Endothelial cell (in vitro differentiated cells): Measurements from ENCODE around the gene HAPLN2. TPM values are rescaled to one million over a fixed set of nuclear protein-coding genes. Genes with fewer than 3 reads are reported as not detected.
"Not testable (repeated sequence)": the region's sequence is repeated elsewhere in the genome, so short reads cannot be mapped to it uniquely, and the experiment has no call there.

ENCODE experiments used
- DNase-seq: peaks from one replicate; pipeline ENCODE4 v3.0.0; 2021; ENCODE audit warnings: low spot score
- H3K27ac Mint-ChIP-seq: one replicate; pipeline ENCODE4 v1.8.0; 2021; ENCODE audit warnings: mixed read lengths, inconsistent platforms; ENCODE audit not compliant: unreplicated experiment
- H3K27me3 Mint-ChIP-seq: one replicate; pipeline ENCODE4 v1.8.0; 2021; ENCODE audit warnings: mild to moderate bottlenecking, moderate library complexity, mixed read lengths, inconsistent platforms; ENCODE audit not compliant: unreplicated experiment
- H3K36me3 Mint-ChIP-seq: one replicate; pipeline ENCODE4 v1.8.0; 2021; ENCODE audit warnings: mild to moderate bottlenecking, low read depth, mixed read lengths, inconsistent platforms; ENCODE audit not compliant: unreplicated experiment
- H3K4me1 Mint-ChIP-seq: one replicate; pipeline ENCODE4 v1.8.0; 2021; ENCODE audit warnings: mild to moderate bottlenecking, mixed read lengths, inconsistent platforms; ENCODE audit not compliant: unreplicated experiment
- H3K4me3 Mint-ChIP-seq: one replicate; pipeline ENCODE4 v1.8.0; 2021; ENCODE audit warnings: mild to moderate bottlenecking, mixed read lengths, inconsistent platforms; ENCODE audit not compliant: unreplicated experiment
- H3K9me3 Mint-ChIP-seq: one replicate; pipeline ENCODE4 v1.8.0; 2021; ENCODE audit warnings: mixed read lengths, inconsistent platforms; ENCODE audit not compliant: unreplicated experiment
- total RNA-seq: library from RNA; stranded (reverse); fragmentation: NEBNext Ultra II Directional; extraction: Animal tissue kit (Norgen Biotek cat#: 25700); gene quantifications from one replicate; pipeline ENCODE4 v1.2.1, GENCODE V29; 2021; ENCODE audit not compliant: unreplicated experiment
- TF ChIP-seq, protein P1 (sequence below): fragments of 200-600 bp; sonication (generic); IDR thresholded peaks from one replicate; pipeline ENCODE4 v1.5.0; 2021; ENCODE audit warnings: antibody characterized with exemption; ENCODE audit not compliant: unreplicated experiment

The HAPLN2 gene
- total RNA-seq, 1 donor from 2014 or later = 1.3 TPM

DNA sequence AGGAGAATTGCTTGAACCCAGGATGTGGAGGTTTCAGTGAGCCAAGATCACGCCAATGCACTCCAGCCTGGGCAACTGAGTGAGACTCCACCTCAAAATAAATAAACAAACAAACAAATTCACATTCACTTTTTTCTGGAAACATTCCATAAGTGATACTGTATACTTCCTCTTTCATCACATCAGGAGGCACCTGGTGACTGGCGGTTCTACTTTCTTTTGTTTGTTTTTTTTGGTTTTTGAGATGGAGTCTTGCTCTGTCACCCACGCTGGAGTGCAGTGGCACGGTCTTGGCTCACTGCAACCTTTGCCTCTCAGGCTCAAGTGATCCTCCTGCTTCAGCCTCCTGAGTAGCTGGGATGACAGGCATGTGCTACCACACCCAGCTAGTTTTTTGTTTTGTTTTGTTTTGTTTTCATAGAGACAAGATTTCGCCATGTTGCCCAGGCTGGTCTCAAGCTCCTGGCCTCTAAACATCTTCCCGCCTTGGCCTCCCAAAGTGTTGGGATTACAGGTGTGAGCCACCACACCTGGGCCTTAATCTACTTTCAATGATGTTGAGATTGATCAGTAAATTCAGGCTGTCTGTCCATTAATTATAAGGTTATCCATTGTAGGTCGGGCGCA is 10.7 kb downstream of the HAPLN2 start:
- DNase-seq = no peak
- H3K27me3 Mint-ChIP-seq = peaks cover 8% of the 10 kb centered on the region
- no peak overlapping the region for H3K4me3 Mint-ChIP-seq
- TF ChIP-seq, protein P1, sequence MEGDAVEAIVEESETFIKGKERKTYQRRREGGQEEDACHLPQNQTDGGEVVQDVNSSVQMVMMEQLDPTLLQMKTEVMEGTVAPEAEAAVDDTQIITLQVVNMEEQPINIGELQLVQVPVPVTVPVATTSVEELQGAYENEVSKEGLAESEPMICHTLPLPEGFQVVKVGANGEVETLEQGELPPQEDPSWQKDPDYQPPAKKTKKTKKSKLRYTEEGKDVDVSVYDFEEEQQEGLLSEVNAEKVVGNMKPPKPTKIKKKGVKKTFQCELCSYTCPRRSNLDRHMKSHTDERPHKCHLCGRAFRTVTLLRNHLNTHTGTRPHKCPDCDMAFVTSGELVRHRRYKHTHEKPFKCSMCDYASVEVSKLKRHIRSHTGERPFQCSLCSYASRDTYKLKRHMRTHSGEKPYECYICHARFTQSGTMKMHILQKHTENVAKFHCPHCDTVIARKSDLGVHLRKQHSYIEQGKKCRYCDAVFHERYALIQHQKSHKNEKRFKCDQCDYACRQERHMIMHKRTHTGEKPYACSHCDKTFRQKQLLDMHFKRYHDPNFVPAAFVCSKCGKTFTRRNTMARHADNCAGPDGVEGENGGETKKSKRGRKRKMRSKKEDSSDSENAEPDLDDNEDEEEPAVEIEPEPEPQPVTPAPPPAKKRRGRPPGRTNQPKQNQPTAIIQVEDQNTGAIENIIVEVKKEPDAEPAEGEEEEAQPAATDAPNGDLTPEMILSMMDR = no peak
- no peaks in the 10 kb centered on the region for H3K9me3 Mint-ChIP-seq
- H3K4me1 Mint-ChIP-seq = peaks cover 7% of the 10 kb centered on the region
- no peak overlapping the region for H3K27ac Mint-ChIP-seq
- no peaks in the 10 kb centered on the region for H3K36me3 Mint-ChIP-seq

DNA sequence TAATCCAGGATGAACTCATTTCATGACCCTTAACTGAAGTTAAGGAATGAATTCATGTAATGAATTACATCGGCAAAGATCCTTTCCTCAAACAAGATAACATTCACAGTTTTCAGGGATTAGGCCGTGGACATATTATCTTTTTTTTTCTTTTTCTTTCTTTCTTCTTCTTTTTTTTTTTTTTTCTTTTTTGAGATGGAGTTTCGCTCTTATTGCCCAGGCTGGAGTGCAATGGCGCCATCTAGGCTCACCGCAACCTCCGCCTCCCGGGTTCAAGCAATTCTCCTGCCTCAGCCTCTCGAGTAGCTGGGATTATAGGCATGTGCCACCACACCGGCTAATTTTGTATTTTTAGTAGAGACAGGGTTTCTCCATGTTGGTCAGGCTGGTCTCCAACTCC is 11.9 kb downstream of the HAPLN2 start:
- H3K36me3 Mint-ChIP-seq, H3K27ac Mint-ChIP-seq, H3K27me3 Mint-ChIP-seq, DNase-seq, H3K9me3 Mint-ChIP-seq, H3K4me1 Mint-ChIP-seq, H3K4me3 Mint-ChIP-seq: not testable (repeated sequence)

DNA sequence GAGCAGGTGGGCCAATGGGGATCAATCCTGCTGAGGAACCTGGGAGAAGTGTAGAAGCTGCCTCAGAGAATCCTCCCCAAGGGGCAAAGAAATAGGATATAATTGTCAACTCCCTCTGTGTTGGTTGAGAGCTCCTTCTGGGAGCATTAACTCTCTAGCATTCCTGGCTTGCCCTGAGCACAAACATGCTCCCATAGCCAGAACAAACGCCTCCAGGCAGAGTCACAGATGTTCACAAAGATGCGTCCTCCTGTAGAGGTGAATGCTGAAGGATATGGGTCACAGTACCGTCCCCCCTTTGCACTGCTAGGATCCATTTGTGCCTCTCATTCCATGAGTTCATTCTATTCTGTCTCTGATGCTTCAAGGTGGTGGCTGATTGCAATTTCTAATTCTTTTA is 13.1 kb downstream of the HAPLN2 start:
- Mint-ChIP-seq H3K4me3 (no peak overlapping the region), H3K4me1 (no peaks in the 10 kb centered on the region), H3K36me3 (no peaks in the 10 kb centered on the region), H3K27ac (no peak overlapping the region), H3K9me3 (no peaks in the 10 kb centered on the region), H3K27me3 (peaks cover 2% of the 10 kb centered on the region)
- TF ChIP-seq, protein P1 = no peak
- no peak for DNase-seq

DNA sequence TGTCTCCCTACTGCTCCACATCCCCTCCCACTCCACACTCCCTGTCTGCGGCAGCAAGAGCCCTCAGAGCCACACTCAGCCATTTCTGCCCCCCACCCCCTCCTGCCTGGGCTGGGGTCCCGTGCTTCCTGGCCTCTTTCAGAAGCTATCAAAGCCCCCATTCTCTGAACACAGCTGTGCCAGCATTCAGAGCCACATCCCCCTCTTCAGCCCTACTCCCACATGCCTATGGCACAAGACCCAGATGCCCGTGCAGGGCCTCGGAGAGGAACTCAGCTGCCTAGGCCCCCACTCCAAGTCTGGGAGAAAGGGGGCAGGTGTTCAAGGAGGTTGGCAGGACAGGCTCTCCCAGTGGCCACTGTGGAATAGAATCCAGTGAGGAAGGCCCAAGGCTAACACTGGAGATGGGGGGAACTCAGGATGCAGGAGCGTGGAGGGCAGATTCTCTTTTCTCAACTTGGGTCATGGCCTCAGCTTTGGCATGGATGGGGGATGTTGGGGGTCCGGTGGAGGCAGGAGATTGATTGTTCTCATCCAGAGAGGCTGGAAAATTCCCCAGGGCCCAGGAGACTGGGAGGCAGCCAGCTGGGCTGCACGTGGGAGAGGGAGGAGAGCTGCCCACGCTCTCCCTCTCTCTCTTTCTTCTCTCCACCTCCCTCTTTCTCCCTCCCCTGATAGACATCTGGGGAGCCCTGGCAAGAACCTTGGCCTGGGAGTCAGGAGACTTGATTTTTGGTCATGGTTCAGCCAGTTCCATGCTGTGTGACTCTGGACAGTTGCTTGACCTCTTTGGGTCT is 19.2 kb downstream of the HAPLN2 start:
- Mint-ChIP-seq H3K4me1 (peaks cover 6% of the 10 kb centered on the region), H3K27ac (no peak overlapping the region), H3K9me3 (no peaks in the 10 kb centered on the region), H3K4me3 (no peak overlapping the region), H3K36me3 (peaks cover 1% of the 10 kb centered on the region), H3K27me3 (peaks cover 15% of the 10 kb centered on the region)
- DNase-seq = no peak
- TF ChIP-seq, protein P1 = no peak

DNA sequence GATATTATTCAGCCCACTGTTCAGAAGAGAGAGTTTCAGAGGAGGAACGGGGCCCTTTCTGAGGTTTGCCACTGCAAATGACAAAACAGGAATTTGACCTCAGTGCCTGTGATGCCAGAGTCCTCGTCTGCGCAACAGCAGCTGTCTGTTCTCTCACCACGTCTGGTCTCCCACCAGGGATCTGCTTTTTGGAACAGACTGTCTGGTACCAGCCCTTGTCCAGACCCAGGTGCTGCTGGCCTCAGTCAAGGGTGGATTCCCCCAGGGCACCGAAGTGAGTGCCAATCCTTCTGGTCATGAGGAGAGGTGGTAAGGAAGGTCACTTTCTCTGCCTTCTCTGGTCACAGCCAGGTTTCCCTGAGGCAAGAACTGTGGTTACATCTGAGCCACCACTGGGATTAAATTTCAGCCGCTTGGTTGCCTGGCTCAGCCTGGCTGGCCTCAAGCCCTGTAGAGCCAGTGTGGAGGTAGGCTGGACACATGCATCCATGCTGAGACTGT is 20.4 kb downstream of the HAPLN2 start:
- no peak for DNase-seq
- Mint-ChIP-seq H3K36me3 (peaks cover 5% of the 10 kb centered on the region), H3K4me3 (no peak overlapping the region), H3K27me3 (peaks cover 15% of the 10 kb centered on the region), H3K4me1 (peaks cover 6% of the 10 kb centered on the region), H3K27ac (no peak overlapping the region), H3K9me3 (no peaks in the 10 kb centered on the region)
- TF ChIP-seq, protein P1 = no peak
